Activated T-cell treated with anti-CD3 and anti-CD28 coated beads, Interleukin-2, amount 50 U/mL, for 1 hour (primary cell): ENCODE results near the gene TNRC18.
"Not testable (repeated sequence)": the region's sequence is repeated elsewhere in the genome, so short reads cannot be mapped to it uniquely, and the experiment has no call there.

ENCODE experiments used
- DNase-seq: peaks from one replicate; pipeline ENCODE4 v3.0.0-alpha.2; 2020

Gene TNRC18

GRCh38 chr7:5265320-5266190 lies 158.1 kb downstream of the TNRC18 start:
- no peak for DNase-seq

GRCh38 chr7:5263066-5263465 lies 160.6 kb downstream of the TNRC18 start:
- DNase-seq = not testable (repeated sequence)

GRCh38 chr7:5260530-5261068 lies 163.0 kb downstream of the TNRC18 start:
- DNase-seq = not testable (repeated sequence)
